GM15510 (cell line): ENCODE data around the gene TLR6.

Experiments
- POLR2A ChIP-seq: IDR thresholded peaks from 3 replicates; pipeline ENCODE4 v1.6.1; 2011; ENCODE audit warnings: borderline replicate concordance; ENCODE audit not compliant: insufficient read length; ENCODE audit errors: extremely low read depth

The TLR6 gene

DNA sequence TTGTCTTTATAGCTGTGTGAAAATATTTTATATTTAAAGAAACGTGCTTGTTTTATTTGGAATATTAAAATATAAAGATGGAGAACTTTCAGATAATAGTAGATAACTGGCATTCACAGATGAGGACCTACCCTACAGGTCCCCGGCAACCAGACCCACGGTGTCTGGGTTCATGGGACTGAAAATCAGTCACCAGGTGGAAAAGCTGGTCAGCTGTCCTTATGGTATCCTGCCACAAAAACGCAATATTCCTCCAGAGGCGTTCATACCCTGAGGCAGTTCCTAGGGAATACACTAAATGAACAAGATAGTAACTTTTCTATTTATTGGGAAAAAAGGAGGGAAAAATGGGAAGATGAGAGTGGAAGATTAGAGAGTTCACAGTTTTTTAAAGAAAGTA is 1.2 kb downstream of the TLR6 start:
- no peak for TF ChIP-seq POLR2A

DNA sequence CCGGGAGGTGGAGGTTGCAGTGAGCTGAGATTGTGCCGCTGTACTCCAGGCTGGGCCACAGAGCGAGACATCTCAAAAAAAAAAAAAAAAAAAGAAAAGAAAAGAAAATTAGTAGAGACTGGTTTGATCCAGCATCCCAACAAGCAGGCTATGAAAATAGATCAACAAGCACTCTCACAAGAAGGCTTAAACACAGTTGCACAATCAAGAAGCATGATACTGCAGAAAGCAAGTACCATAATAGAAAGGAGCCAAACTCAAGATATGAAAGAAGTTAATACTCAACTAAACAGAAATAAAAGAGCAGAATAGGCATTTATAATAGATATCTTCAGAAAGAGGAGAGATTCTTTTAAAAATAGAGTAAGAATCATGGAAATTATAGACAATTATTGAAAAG is 10.6 kb downstream of the TLR6 start:
- TF ChIP-seq POLR2A = no peak

DNA sequence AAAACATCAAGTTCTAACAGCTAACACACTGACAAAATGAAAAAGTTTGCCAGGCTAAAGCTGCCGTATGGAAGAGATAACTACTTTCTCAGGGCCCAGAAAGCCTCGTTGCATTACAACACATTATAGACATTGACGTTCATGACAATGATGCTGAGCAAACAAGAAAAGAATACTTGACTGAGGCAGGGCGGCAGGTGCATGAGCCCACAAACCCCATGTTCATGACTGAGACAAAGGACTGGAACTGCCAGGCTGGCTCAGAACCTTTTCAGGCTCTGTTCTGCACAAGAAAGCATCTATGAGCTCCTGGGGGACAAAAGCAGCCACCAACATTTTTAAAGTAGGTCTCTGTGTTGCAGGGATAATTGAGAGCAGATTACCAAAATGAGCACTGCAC is 13.6 kb downstream of the TLR6 start:
- TF ChIP-seq POLR2A = no peak

DNA sequence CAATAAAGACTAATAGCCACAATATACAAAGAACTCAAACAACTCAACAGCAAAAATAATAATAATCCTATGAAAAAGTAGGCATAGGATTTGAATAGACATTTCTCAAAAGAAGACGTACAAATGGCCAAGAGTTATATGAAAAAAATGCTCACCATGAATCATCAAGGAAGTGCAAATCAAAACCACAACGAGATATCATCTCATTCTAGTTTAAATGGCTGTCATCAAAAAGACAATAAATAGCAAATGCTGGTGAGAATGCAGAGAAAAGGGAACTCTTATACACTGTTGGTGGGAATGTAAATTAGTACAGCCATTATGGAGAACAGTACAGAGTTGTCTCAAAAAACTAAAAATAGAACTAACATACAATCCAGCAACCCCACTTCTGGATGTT is 18.8 kb downstream of the TLR6 start:
- no peak for TF ChIP-seq POLR2A

DNA sequence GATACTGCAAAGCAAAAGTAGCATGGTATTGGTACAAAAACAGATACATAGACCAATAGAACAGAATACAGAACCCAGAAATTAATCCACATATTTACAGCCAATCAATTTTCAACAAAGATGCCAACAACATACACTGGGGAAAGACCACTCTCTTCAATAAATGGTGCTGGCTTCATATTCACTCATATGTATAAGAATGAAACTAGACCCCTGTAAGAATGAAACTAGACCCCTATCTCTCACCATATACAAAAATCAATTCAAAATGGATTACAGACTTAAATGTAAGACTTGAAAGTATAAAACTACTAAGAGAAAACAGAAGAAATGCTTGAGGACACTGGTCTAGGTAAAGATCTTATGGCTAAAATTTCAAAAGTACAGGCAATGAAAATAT is 19.3 kb downstream of the TLR6 start:
- no peak for TF ChIP-seq POLR2A

DNA sequence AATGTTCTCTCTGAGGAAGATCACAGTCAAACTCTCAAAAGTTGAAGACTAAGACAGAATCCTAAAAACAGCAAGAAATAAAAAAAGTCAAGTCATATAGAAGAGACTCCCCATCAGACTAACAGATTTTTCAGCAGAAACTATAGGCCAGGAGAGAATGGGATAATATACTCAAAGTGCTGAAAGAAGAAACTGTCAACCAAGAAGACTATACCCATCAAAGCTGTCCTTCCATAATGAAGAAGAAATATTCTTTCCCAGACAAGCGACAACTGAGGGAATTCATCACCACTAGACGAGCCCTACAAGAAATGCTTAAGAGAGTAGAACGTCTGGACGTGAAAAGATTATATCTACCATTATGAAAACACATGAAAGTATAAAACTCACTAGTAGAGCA is 22.0 kb downstream of the TLR6 start:
- no peak for TF ChIP-seq POLR2A

DNA sequence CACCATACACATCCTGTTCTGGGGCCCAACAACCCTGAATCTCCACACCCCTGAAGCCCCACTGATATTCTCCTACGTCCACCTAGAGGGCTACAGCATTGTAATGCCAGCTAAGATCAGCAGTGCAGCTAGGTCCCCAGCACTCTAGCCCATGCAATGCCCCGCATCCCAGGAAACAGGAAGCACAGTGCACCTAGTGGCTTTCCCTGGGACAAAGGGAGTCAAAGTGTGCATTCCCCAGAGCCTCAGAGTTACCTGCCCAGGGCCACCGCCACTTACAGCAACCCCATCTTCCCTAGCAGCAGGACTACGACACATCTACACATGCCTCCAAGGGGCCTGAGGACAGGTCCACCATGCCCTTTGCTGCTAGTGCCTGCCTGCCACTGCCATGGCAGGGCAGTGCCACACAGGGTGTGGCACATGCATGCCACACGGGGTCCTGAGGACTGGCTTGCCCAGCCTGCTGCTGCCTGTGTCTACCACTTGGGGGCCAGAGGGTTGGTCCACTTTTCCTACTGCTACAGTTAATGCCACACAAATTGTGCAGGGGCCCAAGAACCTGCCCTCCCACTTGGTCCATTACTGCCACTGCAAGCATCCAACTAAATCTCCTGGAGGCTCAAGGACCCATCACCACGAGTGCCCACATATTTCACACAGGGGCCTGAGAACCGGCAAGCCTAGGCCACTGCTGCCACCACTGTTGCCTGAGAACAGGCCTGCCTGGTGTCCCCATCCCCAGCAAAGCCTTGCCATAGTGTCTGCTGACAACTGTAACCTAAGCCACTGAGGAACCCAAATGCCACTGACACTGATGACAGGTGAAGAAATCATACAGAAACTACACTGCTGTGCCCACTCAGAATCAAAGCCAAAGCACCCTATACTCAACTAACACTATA is 23.7 kb downstream of the TLR6 start:
- TF ChIP-seq POLR2A = no peak

DNA sequence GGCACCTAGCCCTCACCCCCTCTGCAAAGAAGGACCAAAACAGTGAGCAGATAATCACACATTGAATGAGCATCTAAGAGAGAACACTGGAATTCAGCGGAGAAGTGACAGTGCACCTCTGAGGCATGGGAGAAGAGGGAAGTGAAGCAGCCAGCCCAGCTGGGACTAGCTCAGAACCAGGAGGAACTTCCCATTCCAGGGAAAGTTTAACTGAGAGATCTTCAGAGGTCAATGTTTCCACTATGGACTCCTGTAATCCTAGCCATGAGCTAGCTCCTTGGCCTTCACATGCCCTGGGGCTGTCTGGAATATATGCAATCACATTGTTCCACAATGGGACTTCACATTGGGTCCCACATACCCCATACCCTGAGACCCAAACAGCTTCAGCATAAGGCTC is 24.4 kb downstream of the TLR6 start:
- TF ChIP-seq POLR2A = no peak

DNA sequence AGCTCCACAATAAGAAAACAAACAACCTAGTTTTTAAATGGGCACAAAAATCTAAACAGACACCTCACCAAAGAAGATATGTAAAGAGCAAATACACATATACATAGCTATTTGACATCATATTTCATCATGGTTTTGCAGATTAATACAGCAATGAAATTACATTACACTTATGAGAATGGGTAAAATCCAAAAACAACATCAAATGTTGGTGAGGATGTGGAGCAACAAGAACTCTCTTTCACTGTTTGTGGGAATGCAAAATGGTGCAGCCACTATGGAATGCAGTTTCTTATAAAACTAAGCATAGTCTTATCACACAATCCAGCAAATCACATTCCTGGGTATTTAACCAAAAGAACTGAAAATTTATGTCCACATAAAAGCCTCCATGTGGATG is 25.0 kb downstream of the TLR6 start:
- no peak for TF ChIP-seq POLR2A

DNA sequence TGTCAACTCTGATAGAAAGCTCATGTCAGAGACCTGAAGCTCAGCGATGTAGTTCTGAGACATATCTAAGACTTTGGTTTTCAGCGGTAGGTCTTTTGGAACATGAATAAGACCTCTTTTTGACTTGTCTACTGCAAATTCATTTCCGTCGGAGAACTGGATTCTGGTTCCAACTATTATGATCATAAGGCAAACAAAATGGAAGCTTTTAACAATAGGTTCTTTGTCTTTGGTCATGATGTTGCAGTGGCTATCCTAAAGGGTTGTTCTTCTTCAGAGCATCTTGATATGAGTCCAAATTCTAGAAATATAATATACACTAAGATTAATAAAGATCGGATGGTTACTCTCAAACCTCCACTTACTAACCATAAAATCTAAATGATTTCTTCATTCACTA is 27.4 kb downstream of the TLR6 start:
- no peak for TF ChIP-seq POLR2A

DNA sequence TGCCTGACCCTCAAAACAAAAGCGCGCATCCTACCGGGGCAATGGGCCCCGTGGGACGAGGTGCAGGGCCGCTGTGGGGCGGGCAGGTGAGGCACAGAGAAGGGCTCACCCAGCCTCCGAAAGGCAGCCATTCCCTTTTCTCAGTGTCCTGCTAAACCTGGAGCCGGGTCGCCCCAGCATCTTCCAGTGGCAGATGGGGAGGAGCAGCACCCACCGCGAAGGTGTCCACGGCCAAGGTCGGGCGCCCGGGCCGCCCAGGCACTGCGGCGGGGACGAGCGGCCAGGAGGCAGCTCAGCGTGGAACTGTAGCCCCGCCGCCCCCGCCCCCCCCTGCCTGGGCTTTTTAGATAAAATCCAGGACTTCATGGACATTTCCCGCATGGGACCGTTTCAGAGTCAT is 32.9 kb downstream of the TLR6 start:
- TF ChIP-seq POLR2A = no peak

DNA sequence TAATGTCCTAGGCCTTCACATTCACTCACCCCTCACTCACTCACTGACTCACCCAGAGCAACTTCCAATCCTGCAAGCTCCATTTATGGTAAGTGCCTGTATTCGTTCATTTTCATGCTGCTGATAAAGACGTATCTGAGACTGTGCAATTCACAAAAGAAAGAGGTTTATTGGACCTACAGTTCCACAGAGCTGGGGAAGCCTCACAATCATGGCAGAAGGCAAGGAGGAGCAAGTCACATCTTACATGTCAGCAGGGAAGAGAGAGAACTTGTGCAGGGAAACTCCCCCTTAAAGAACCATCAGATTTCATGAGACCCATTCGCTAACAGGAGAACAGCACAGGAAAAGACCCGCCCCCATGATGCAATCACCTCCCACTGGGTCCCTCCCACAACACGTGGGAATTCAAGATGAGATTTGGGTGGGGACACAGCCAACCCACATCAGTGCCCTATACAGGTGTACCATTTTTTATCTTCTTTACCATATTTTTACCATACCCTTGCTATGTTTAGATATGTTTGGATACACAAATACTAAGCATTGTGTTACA is 33.8 kb downstream of the TLR6 start:
- TF ChIP-seq POLR2A = no peak

DNA sequence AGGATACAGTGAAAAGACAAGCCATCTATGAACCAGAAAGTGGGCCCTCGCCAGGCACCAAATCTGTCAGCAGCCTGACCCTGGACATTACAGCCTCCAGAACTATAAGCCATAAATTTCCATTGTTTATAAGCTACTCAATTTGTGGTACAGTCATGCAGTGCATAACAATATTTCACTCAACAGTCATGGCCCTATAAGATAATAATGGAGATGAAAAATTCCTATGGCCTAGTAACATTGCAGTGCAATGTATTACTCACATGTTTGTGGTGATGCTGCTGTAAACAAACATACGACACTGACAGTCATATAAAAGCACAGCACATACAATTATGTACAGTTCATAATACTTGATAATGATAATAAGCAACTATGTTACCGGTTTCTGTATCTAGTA is 34.9 kb downstream of the TLR6 start:
- TF ChIP-seq POLR2A = no peak

DNA sequence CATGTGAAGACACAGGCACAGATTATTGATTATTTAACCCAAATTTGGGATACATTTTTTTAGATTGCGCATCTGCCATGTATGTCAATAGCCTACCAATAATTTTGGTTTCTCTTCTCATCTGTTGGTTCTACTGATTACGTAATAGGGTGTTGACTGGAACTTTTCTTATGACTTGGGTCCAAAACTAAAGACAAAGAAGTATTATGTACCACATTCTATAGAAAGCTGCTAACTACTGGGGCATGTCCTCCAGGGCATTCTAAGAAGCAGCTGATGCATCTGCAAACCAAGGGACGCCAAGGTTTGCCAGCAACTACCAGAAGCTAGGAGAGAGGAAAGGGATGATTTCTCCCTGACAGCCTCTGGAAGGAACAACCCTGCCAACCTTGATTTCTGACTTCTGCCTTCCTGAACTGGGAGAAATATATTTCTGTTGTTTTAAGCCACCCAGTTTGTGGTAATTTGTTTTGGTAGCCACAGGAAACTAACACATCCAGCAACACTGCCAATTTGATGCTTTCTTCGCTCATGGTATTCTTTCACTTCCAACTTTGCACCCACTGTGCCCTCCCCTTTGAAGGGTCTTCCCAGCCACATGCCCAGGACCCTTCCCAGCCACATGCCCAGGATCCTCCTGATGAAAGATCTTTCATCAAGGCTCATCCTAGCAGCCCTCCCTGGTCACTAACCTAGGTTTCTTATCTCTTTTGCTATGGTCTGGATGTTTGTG is 36.1 kb downstream of the TLR6 start:
- TF ChIP-seq POLR2A = no peak

DNA sequence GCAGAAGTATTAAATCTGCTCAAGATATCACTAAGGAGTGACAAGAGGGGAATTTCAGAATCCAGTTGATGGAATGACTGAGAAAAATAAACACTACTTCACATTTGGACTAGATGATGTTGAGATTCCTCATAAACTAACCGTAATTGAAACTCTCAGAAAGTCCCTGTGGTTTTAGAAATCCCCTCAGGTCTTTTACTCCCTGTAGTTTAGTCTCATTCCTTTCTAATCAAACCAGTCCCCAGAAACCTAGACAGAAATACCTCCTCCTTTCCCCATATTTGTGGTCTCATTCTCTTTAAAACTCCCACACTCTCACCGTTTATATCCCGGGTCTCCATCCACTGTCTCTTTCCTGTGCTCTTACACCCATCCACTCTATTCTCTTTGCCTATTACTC is 37.0 kb downstream of the TLR6 start:
- no peak for TF ChIP-seq POLR2A

DNA sequence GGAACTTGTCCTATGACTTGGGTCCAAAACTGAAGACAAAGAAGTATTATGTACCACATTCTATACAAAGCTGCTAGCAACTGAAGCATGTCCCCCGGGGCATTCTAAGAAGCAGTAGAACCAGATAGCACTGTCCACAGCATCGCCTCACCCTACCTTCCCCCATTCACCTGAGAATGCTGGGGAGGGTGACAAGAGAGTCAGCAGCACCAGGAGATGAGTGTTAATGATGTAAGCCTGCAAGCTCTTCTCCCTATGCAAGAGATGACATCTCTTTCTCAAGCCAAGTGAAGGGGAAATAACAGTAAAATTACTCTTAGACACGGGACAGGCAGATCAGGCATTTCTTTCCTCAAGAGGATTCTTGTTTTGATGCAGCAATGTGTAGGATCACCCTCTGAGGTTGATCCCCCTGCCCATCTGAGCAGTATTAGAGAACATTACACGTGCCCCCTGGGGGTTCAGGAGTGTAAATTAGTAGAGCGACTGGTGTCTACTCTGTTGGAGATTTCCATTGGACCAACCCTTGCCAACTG is 38.1 kb downstream of the TLR6 start:
- TF ChIP-seq POLR2A = no peak
